C4-2B (cell line): Measurements from ENCODE around the gene PDGFB.

ENCODE experiments used
- CTCF ChIP-seq: fragments of 450-650 bp; conservative IDR thresholded peaks from 2 replicates; pipeline ENCODE4 v1.5.1; 2017; ENCODE audit warnings: mild to moderate bottlenecking
- ZFX ChIP-seq: fragments of 450-650 bp; IDR thresholded peaks from 2 replicates; pipeline ENCODE4 v1.6.1; 2017

- TF ChIP-seq CTCF: no peak
- no peak for TF ChIP-seq ZFX
Measured at GRCh38 chr22:39230261-39231196, 14.3 kb downstream of the PDGFB start.
